ENCODE results near the gene JMJD8. TPM values are rescaled to one million over a fixed set of nuclear protein-coding genes. Genes with fewer than 3 reads are reported as not detected.

JMJD8 gene
- total RNA-seq, 2 donors from 2014 or later = 16.8 to 26.8 TPM

DNA sequence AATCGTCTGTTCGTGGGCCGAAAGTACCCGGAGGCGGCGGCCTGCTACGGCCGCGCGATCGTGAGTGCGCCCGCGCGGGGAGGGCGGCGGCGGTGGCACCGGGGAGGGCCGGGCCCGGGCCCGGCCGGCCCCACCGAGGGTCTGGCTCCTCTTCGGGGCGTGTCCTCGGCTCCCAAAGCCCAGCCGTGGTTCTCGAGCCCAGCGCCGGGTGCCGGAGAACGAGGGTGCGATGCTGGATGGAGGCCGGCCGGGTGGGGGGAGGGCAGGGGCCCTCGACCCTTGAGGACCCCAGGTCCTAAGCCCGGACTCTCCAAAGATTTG is 3.5 kb downstream of the JMJD8 start:
- Mint-ChIP-seq H3K27ac (no peak overlapping the region), H3K36me3 (ENCODE audit: low read depth) (peaks cover 29% of the 10 kb centered on the region), H3K4me1 (peaks cover 4% of the 10 kb centered on the region), H3K9me3 (no peaks in the 10 kb centered on the region), H3K4me3 (peak overlapping the region; percentile 73), H3K27me3 (no peaks in the 10 kb centered on the region)
- no peak for ATAC-seq (replicated peaks)

DNA sequence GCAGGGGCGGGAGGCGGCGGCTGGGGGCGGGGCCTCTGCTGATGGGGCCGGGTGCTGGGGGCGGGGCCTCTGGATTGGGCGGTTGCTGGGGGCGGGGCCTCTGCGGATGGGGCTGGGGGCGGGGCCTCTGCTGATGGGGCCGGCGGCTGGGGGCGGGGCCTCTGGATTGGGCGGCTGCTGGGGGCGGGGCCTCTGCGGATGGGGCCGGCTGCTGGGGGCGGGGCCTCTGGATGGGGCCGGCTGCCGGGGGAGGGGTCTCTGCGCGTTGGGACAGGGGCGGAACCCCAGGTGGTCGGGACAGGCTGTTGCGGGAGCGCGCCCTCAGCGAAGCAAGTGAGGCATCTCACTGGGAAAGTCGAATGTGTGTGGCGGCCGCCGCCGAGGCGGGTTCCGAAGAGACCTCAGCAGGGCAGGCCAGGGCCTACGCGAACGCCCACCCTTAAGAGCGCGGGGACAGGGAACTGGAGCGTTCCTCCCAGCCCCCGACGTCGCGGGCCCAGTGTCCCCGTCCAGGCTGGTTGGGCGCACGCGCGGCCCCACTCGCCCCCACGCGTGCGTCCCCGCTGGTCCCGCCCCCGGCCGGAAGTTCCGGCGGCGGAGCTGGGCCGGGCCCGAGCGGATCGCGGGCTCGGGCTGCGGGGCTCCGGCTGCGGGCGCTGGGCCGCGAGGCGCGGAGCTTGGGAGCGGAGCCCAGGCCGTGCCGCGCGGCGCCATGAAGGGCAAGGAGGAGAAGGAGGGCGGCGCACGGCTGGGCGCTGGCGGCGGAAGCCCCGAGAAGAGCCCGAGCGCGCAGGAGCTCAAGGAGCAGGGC is 4.1 kb downstream of the JMJD8 start, which contains the start of gene STUB1:
STUB1 (plus strand) TSS at position 597 of the 811 bp plus-strand sequence; CDS start at position 713, 116 bp downstream.
- H3K27me3 Mint-ChIP-seq = no peaks in the 10 kb centered on the region
- H3K9me3 Mint-ChIP-seq = no peaks in the 10 kb centered on the region
- ATAC-seq (replicated peaks) = peak; percentile 61
- peaks cover 29% of the 10 kb centered on the region for H3K36me3 Mint-ChIP-seq (ENCODE audit: low read depth)
- peak within 1 kb of the TSS; percentile 62 for H3K27ac Mint-ChIP-seq
- peak within 1 kb of the TSS; percentile 73 for H3K4me3 Mint-ChIP-seq
- peaks cover 4% of the 10 kb centered on the region for H3K4me1 Mint-ChIP-seq

DNA sequence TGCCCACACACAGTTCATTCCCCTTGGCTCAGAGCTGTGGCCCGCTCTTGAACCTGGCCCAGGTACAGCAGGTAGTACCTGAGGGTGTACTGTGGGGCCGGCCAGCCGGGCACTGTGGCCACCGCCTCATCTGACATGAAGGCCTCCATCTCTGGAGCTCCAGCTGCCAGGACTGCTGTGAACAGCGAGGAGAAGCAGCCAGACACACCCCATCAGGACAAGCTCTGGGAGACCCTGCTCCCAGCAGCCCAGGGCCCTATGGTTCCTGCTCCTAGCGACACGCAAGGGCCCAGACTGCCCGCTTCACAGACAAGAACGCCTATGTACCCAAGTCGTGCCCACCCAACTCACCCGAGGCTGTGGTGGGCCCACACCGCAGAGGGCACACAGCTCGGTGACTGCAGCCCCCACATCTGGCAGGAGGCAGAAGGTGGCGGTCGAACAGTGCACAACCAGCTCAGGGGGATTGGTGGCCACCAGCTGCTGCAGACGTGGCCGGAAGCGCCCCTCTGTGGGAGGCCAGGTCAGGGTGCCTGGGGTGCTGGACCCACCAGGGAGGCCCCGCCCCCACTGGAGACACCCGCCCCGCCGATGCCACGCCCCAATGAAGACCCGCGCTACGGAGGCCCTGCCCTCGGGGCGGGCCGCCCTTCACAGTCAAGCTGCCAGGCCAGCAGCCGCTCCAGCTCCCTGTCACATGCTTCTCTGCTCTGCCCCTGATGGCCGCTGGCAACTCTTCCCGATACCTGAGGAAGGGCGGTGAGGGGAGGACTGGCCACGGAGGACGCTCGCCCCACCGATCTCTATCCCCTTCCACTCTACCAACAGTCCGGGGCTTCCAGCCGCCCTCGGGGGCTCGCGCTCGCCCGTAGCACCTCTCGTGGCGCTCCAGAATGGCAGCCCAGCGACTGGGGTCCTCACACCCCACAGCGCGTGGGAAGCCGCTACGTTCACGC is 5.0 kb downstream of the JMJD8 start:
- Mint-ChIP-seq H3K27ac (peak overlapping the region; percentile 33), H3K27me3 (no peaks in the 10 kb centered on the region), H3K4me3 (peak overlapping the region; percentile 73), H3K9me3 (no peaks in the 10 kb centered on the region), H3K4me1 (peaks cover 4% of the 10 kb centered on the region), H3K36me3 (ENCODE audit: low read depth) (peaks cover 31% of the 10 kb centered on the region)
- peak; percentile 15 for ATAC-seq (replicated peaks)

DNA sequence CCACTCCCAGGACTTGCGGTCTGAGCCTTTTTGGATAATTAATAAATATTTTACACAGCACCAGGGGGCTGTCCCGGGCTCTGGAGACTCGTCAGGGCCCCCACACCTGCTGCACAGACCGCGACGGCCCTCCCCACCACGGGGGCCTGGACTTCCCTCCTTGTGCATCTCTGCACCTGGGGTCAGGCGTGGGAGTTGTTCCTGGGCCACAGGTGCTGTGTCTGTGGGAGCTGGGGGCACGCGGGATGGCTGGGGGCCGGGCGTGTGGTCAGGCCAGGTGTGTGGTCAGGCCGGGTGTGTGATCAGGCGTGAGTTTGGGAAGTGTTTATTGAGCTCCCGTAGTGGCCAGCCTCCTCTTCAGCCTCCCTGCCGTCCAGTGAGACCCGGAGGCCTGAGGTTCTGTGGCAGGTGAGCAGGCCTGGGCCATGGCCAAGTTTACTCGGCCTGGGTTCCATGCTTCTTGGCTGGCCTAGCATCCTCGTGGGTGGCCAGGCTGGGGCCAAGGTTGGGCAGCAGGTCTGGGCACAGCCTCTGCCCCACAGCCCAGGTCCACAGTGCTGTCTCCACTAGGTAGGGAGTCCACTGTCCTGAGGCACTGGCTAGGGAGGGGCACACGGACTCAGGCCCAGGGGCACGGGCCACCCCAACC is 5.8 kb downstream of the JMJD8 start:
- Mint-ChIP-seq H3K9me3 (no peaks in the 10 kb centered on the region), H3K4me1 (peaks cover 4% of the 10 kb centered on the region), H3K27ac (no peak overlapping the region), H3K36me3 (ENCODE audit: low read depth) (peaks cover 32% of the 10 kb centered on the region), H3K4me3 (peak overlapping the region; percentile 73), H3K27me3 (no peaks in the 10 kb centered on the region)
- ATAC-seq (replicated peaks) = no peak

DNA sequence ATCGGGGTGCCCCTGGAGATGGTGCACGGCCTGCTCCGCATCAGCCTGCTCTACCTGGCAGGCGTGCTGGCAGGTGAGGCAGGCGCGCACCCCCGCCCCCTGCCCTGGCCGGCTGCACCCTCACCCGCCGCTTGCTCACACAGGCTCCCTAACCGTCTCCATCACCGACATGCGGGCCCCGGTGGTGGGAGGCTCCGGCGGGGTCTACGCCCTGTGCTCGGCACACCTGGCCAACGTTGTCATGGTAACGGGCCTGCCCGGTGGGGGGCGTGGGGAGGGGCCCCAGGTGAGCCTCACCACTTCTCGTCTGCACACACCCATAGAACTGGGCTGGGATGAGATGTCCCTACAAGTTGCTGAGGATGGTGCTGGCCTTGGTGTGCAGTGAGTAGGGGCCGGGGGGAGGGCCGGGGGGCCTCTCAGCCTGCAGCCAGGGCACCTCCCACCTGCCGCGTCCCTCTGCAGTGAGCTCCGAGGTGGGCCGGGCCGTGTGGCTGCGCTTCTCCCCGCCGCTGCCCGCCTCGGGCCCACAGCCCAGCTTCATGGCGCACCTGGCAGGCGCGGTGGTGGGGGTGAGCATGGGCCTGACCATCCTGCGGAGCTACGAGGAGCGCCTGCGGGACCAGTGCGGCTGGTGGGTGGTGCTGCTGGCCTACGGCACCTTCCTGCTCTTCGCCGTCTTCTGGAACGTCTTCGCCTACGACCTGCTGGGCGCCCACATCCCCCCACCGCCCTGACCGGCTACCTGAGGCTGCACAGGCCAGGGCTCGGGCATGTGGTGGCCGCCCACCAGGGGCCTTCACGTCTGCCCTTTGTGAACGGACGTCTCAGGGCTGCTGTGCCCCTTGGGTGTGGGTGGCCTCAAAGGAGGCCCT is 6.6 kb downstream of the JMJD8 start:
- no peak for ATAC-seq (replicated peaks)
- H3K27me3 Mint-ChIP-seq = no peaks in the 10 kb centered on the region
- peaks cover 3% of the 10 kb centered on the region for H3K4me1 Mint-ChIP-seq
- H3K9me3 Mint-ChIP-seq = no peaks in the 10 kb centered on the region
- peaks cover 32% of the 10 kb centered on the region for H3K36me3 Mint-ChIP-seq (ENCODE audit: low read depth)
- no peak overlapping the region for H3K4me3 Mint-ChIP-seq
- no peak overlapping the region for H3K27ac Mint-ChIP-seq

DNA sequence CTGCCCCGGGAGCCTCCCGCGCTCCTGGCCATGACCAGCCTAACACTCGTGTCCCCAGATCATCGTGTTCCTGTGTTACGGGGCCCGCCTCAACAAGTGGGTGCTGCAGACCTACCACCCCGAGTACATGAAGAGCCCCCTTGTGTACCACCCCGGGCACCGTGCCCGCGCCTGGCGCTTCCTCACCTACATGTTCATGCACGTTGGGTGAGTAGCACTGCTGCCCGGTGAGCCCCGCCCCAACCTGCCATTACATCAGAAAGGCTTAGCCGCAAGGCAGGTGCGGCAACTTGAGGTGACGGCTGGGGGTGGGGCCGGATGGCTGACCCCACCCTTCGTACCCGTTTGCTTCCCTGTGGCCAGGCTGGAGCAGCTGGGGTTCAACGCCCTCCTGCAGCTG is 7.2 kb downstream of the JMJD8 start:
- H3K4me1 Mint-ChIP-seq = no peaks in the 10 kb centered on the region
- no peak overlapping the region for H3K4me3 Mint-ChIP-seq
- peaks cover 26% of the 10 kb centered on the region for H3K36me3 Mint-ChIP-seq (ENCODE audit: low read depth)
- H3K27me3 Mint-ChIP-seq = no peaks in the 10 kb centered on the region
- H3K27ac Mint-ChIP-seq = no peak overlapping the region
- ATAC-seq (replicated peaks) = no peak
- no peaks in the 10 kb centered on the region for H3K9me3 Mint-ChIP-seq

DNA sequence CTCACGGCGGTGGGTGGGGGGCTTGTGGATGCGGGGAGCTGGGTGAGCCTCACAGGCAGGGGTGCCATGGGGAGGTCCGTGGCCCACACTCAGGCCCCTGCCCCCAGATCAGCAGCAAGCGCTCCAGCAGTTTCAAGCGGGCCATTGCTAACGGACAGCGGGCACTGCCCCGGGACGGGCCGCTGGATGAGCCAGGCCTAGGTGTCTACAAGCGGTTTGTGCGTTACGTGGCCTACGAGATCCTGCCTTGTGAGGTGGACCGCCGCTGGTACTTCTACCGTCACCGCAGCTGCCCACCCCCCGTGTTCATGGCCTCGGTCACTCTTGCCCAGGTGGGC is 7.6 kb downstream of the JMJD8 start:
- Mint-ChIP-seq H3K4me3 (no peak overlapping the region), H3K27me3 (no peaks in the 10 kb centered on the region), H3K36me3 (ENCODE audit: low read depth) (peaks cover 22% of the 10 kb centered on the region), H3K4me1 (no peaks in the 10 kb centered on the region), H3K27ac (no peak overlapping the region), H3K9me3 (no peaks in the 10 kb centered on the region)
- no peak for ATAC-seq (replicated peaks)

DNA sequence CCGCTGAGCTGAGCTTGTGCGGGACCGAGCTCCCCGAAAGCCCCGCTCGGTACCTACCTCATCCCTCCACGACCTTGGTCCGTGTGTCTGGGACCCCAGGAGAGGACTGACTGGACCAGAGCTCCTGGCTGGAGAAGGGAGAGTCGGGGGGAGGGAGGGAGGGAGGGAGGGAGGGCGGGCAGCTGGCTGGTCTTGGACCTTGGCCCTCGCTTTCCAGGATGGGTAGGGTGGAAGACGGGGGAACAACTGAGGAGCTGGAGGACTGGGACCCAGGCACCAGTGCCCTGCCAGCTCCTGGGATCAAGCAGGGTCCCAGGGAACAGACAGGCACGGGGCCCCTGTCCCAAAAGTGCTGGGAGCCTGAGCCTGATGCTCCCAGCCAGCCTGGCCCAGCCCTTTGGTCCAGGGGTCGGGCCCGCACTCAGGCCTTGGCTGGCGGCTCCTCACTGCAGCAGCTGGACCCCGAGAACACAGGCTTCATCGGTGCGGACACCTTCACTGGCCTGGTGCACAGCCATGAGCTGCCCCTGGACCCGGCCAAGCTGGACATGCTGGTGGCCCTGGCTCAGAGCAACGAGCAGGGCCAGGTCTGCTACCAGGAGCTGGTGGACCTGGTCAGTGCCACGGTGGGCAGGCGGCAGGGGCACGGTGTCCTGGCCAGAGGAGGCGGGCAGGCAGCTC is 8.1 kb downstream of the JMJD8 start:
- Mint-ChIP-seq H3K4me3 (no peak overlapping the region), H3K27me3 (no peaks in the 10 kb centered on the region), H3K9me3 (no peaks in the 10 kb centered on the region), H3K4me1 (no peaks in the 10 kb centered on the region), H3K27ac (no peak overlapping the region), H3K36me3 (ENCODE audit: low read depth) (peaks cover 20% of the 10 kb centered on the region)
- ATAC-seq (replicated peaks) = no peak

DNA sequence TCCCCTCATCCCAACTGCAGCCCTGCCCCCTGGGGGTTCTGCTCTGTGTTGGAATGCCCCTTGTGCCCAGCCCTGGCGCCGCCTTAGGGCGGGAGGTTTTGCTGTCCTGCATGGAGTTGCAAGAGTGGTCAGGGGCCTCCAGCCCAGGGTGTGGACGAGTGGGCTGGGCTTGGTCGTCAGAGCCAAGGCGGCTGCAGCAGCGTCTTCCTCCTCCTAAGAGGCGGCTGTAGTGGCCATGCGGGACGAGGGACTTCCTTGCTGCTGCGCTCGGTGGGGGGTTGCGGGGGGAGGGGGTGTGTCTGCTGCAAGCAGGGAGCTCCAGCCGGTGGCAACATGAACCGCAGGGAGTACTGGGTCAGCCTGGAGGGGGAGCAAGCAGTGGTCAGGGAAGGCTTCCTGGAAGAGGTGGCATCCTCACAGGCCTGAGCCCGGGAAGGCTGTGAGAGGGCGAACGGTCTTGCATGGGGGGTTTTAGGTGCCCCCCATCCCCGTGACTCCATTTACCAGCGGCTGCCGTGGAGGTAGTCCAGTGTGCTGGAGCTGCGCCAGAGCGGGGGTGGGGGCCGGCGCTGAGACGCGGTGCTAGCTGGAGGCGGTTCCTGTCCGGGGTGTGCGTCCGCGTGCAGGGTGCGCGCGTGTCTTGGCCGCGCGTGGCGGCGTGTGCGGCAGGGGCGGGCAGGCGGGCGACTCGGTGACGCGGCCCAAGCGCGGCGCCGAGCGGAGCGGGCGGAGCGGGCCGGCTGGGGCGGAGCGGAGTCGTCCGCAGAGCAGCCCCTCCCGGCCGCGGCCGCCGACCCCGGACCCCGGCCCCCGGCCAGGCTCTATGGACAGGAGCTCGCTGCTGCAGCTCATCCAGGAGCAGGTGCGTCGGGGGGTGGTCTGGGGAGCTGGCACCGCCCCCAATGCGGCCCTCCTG is 8.9 kb downstream of the JMJD8 start, which contains the start of gene RHBDL1:
RHBDL1 (plus strand) TSS at position 704 of the 916 bp plus-strand sequence; CDS start at position 824, 120 bp downstream.
- H3K4me1 Mint-ChIP-seq = no peaks in the 10 kb centered on the region
- peaks cover 22% of the 10 kb centered on the region for H3K36me3 Mint-ChIP-seq (ENCODE audit: low read depth)
- ATAC-seq (replicated peaks) = no peak
- no peak within 1 kb of the TSS for H3K4me3 Mint-ChIP-seq
- H3K9me3 Mint-ChIP-seq = no peaks in the 10 kb centered on the region
- H3K27ac Mint-ChIP-seq = no peak within 1 kb of the TSS
- no peaks in the 10 kb centered on the region for H3K27me3 Mint-ChIP-seq

DNA sequence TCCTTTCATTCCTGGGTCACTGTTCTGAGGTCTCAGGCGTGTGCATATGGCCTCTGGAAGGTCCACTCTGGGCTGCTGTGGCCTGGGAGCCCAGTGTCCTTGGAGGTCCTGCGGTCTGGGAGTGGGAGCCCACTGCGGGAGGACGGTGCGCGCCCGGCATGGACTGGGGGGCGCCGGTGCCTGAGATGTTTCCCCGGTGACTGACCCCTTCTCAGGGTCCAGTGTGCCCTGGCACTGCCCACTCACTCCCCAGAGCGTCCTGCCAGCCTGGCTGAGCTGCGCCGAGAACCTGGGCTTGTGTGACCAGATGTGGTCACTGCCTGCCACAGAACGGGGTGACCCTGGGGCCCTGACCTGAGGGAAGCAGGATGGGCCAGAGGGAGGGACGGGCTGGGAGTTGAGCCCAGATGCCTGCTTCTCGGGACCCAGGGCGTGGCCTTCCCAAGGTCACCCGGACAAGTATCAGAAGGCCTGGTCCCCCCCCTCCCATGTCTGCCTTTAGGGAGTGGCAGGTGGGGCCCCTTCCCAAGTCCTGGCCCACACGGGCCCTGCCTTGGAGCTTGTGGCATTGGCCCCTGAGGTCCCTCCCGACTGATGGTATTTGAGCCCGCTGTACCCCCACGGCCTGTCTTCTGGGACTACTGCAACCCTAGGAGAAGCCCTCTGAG is 9.8 kb downstream of the JMJD8 start:
- H3K9me3 Mint-ChIP-seq = no peaks in the 10 kb centered on the region
- no peak for ATAC-seq (replicated peaks)
- H3K4me3 Mint-ChIP-seq = no peak overlapping the region
- no peak overlapping the region for H3K27ac Mint-ChIP-seq
- no peaks in the 10 kb centered on the region for H3K27me3 Mint-ChIP-seq
- peaks cover 31% of the 10 kb centered on the region for H3K36me3 Mint-ChIP-seq (ENCODE audit: low read depth)
- no peaks in the 10 kb centered on the region for H3K4me1 Mint-ChIP-seq

DNA sequence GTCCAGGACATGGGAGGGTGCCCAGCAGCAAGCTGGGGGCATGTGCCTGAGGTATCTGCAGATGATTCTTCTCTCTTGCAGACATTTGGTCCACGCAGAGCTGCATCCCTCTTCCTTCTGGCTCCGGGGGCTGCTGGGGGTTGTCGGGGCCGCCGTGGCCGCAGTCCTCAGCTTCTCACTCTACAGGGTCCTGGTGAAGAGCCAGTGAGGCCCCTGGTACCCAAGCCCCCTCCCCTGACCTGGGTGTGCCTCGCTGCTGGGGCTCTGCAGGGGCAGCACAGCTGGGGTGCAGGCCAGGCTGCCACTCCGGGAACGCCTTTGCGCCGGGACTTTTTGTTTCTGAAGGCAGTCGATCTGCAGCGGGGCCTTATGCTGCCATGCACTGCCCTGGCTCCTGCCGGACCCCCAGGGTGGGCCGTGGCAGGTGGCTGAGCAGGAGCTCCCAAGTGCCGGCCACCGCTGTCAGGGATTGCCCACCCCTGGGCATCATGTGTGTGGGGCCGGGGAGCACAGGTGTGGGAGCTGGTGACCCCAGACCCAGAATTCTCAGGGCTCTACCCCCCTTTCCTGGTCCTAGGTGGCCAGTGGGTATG is 10.6 kb downstream of the JMJD8 start:
- H3K9me3 Mint-ChIP-seq = no peaks in the 10 kb centered on the region
- no peak overlapping the region for H3K27ac Mint-ChIP-seq
- H3K27me3 Mint-ChIP-seq = no peaks in the 10 kb centered on the region
- H3K36me3 Mint-ChIP-seq (ENCODE audit: low read depth) = peaks cover 35% of the 10 kb centered on the region
- H3K4me1 Mint-ChIP-seq = no peaks in the 10 kb centered on the region
- no peak overlapping the region for H3K4me3 Mint-ChIP-seq
- ATAC-seq (replicated peaks) = no peak

DNA sequence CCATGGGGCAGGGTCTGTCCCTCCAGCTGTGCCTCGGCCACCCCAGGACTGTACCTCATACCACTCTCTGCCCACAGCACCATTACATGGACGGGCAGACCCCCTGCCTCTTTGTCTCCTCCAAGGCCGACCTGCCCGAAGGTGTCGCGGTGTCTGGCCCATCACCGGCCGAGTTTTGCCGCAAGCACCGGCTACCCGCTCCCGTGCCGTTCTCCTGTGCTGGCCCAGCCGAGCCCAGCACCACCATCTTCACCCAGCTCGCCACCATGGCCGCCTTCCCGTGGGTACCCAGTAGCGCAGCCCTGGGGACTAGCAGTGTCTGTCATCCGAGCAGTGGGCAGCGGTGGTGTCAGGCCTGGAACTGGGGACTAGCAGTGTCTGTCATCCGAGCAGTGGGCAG is 11.3 kb downstream of the JMJD8 start:
- Mint-ChIP-seq H3K4me3 (no peak overlapping the region), H3K27me3 (no peaks in the 10 kb centered on the region), H3K4me1 (no peaks in the 10 kb centered on the region), H3K36me3 (ENCODE audit: low read depth) (peaks cover 35% of the 10 kb centered on the region), H3K27ac (no peak overlapping the region), H3K9me3 (no peaks in the 10 kb centered on the region)
- ATAC-seq (replicated peaks) = no peak

Measured in activated T-helper 17 cell treated with anti-CD3 and anti-CD28 coated beads, Interleukin-2, amount 50 U/mL, for 72 hours (primary cell).